ENCODE data around the gene ZNF521.

The ZNF521 gene

GRCh38 chr18:25251068-25251467 is 100.9 kb downstream of the ZNF521 start:
- no peak overlapping the region for H3K4me3 ChIP-seq (ENCODE audit: low read depth, low read length)
- in situ Hi-C loops (cut with HindIII; ENCODE audit: low sequenced_read_pairs): no loop called here
- DNase-seq (ENCODE audit: low read depth, low spot score): no peak
- no peak for TF ChIP-seq CTCF (IDR thresholded peaks at IDR 0.05; ENCODE audit: low read depth, low read length)

- in situ Hi-C loops (cut with HindIII; ENCODE audit: low sequenced_read_pairs): no loop called here
- DNase-seq (ENCODE audit: low read depth, low spot score): no peak
- TF ChIP-seq CTCF (IDR thresholded peaks at IDR 0.05; ENCODE audit: low read depth, low read length): no peak
- H3K4me3 ChIP-seq (ENCODE audit: low read depth, low read length): no peak overlapping the region
Observed at GRCh38 chr18:25250474-25250851, 101.5 kb downstream of the ZNF521 start.

- no peak overlapping the region for H3K4me3 ChIP-seq (ENCODE audit: low read depth, low read length)
- no peak for DNase-seq (ENCODE audit: low read depth, low spot score)
- in situ Hi-C loops (cut with HindIII; ENCODE audit: low sequenced_read_pairs): no loop called here
- TF ChIP-seq CTCF (IDR thresholded peaks at IDR 0.05; ENCODE audit: low read depth, low read length): no peak
Observed at GRCh38 chr18:25248755-25249154, 103.2 kb downstream of the ZNF521 start.

GRCh38 chr18:25247725-25248124 is 104.2 kb downstream of the ZNF521 start:
- peak; percentile 41 for DNase-seq (ENCODE audit: low read depth, low spot score)
- H3K4me3 ChIP-seq (ENCODE audit: low read depth, low read length): no peak overlapping the region
- in situ Hi-C loops (cut with HindIII; ENCODE audit: low sequenced_read_pairs): no loop called here
- TF ChIP-seq CTCF (IDR thresholded peaks at IDR 0.05; ENCODE audit: low read depth, low read length): no peak

- DNase-seq (ENCODE audit: low read depth, low spot score): no peak
- H3K4me3 ChIP-seq (ENCODE audit: low read depth, low read length): no peak overlapping the region
- no peak for TF ChIP-seq CTCF (IDR thresholded peaks at IDR 0.05; ENCODE audit: low read depth, low read length)
- in situ Hi-C loops (cut with HindIII; ENCODE audit: low sequenced_read_pairs): no loop called here
Observed at GRCh38 chr18:25244924-25245698, 106.9 kb downstream of the ZNF521 start.

- H3K4me3 ChIP-seq (ENCODE audit: low read depth, low read length): no peak overlapping the region
- TF ChIP-seq CTCF (IDR thresholded peaks at IDR 0.05; ENCODE audit: low read depth, low read length): no peak
- in situ Hi-C loops (cut with HindIII; ENCODE audit: low sequenced_read_pairs): no loop called here
- no peak for DNase-seq (ENCODE audit: low read depth, low spot score)
Observed at GRCh38 chr18:25244170-25244569, 107.8 kb downstream of the ZNF521 start.
